Fibroblast of skin of abdomen (primary cell): ENCODE data around the gene CATSPERE.
"Not testable (repeated sequence)": the region's sequence is repeated elsewhere in the genome, so short reads cannot be mapped to it uniquely, and the experiment has no call there.

ENCODE experiments used
- DNase-seq: peaks from one replicate; pipeline ENCODE4 v3.0.0-alpha.2; 2013

The CATSPERE gene

GRCh38 chr1:244552336-244552735 lies 91.3 kb downstream of the CATSPERE start:
- no peak for DNase-seq

GRCh38 chr1:244556263-244556662 lies 95.2 kb downstream of the CATSPERE start:
- DNase-seq: no peak

GRCh38 chr1:244557565-244557964 lies 96.5 kb downstream of the CATSPERE start:
- DNase-seq: no peak

- no peak for DNase-seq
Observed at GRCh38 chr1:244559561-244559960, 98.5 kb downstream of the CATSPERE start.

- not testable (repeated sequence) for DNase-seq
Observed at GRCh38 chr1:244562877-244563276, 101.8 kb downstream of the CATSPERE start.

- no peak for DNase-seq
Observed at GRCh38 chr1:244573768-244574167, 112.7 kb downstream of the CATSPERE start.

- no peak for DNase-seq
Observed at GRCh38 chr1:244576259-244576892, 115.3 kb downstream of the CATSPERE start.

- not testable (repeated sequence) for DNase-seq
Observed at GRCh38 chr1:244578205-244578604, 117.1 kb downstream of the CATSPERE start.

GRCh38 chr1:244583358-244583982 lies 122.4 kb downstream of the CATSPERE start:
- no peak for DNase-seq

GRCh38 chr1:244585867-244586266 lies 124.8 kb downstream of the CATSPERE start:
- DNase-seq: no peak

- no peak for DNase-seq
Observed at GRCh38 chr1:244590670-244591069, 129.6 kb downstream of the CATSPERE start.

- no peak for DNase-seq
Observed at GRCh38 chr1:244598611-244599010, 137.5 kb downstream of the CATSPERE start.

- DNase-seq: peak; percentile 93
Observed at GRCh38 chr1:244599937-244600350, 138.9 kb downstream of the CATSPERE start.

GRCh38 chr1:244601336-244601735 lies 140.3 kb downstream of the CATSPERE start:
- DNase-seq: no peak

GRCh38 chr1:244603498-244603897 lies 142.4 kb downstream of the CATSPERE start:
- DNase-seq: peak; percentile 37

GRCh38 chr1:244605835-244606370 lies 144.8 kb downstream of the CATSPERE start:
- no peak for DNase-seq

- no peak for DNase-seq
Observed at GRCh38 chr1:244614113-244614836, 153.2 kb downstream of the CATSPERE start.

GRCh38 chr1:244614879-244615278 lies 153.8 kb downstream of the CATSPERE start:
- no peak for DNase-seq

- no peak for DNase-seq
Observed at GRCh38 chr1:244615301-244615700, 154.2 kb downstream of the CATSPERE start.

- no peak for DNase-seq
Observed at GRCh38 chr1:244626709-244627108, 165.6 kb downstream of the CATSPERE start.

GRCh38 chr1:244628789-244629188 lies 167.7 kb downstream of the CATSPERE start:
- peak; percentile 5 for DNase-seq

- DNase-seq: no peak
Observed at GRCh38 chr1:244633140-244633539, 172.1 kb downstream of the CATSPERE start.

GRCh38 chr1:244634546-244634945 lies 173.5 kb downstream of the CATSPERE start:
- no peak for DNase-seq
